Naive B cell (primary cell): ENCODE results near the gene EI24. TPM values are rescaled to one million over a fixed set of nuclear protein-coding genes. Genes with fewer than 3 reads are reported as not detected.
A peak's percentile ranks its signal among the peaks of the same experiment; 100 is the strongest.
"Not testable (repeated sequence)": the region's sequence is repeated elsewhere in the genome, so short reads cannot be mapped to it uniquely, and the experiment has no call there.

ENCODE experiments used
- ATAC-seq, 2 donors: fragments of 150-1000 bp; cut with Tn5 transposase; 2 replicates each; pipeline ENCODE4 v1.10.0; 2021; ENCODE audit warnings: low read depth in 2 of 2, mild to moderate bottlenecking in 2 of 2, moderate library complexity in 2 of 2
- DNase-seq: peaks from one replicate; pipeline ENCODE4 v3.0.0; 2022
- H3K27ac Mint-ChIP-seq, 6 donors: one replicate each; pipeline ENCODE4 v1.8.0; 2020 to 2022; ENCODE audit warnings: mild to moderate bottlenecking in 6 of 6, mixed read lengths in 6 of 6, moderate library complexity in 5 of 6, inconsistent platforms in 2 of 6
- H3K27me3 Mint-ChIP-seq, 3 donors: one replicate each; pipeline ENCODE4 v1.8.0; 2021 to 2022; ENCODE audit warnings: mixed read lengths in 3 of 3, mild to moderate bottlenecking in 1 of 3
- H3K36me3 Mint-ChIP-seq, 2 donors: one replicate each; pipeline ENCODE4 v1.8.0; 2020 to 2022; ENCODE audit warnings: mixed read lengths in 2 of 2, inconsistent platforms in 1 of 2, mild to moderate bottlenecking in 1 of 2
- H3K4me1 Mint-ChIP-seq, 3 donors: one replicate each; pipeline ENCODE4 v1.8.0; 2020 to 2022; ENCODE audit warnings: mixed read lengths in 3 of 3, inconsistent platforms in 1 of 3, mild to moderate bottlenecking in 1 of 3, moderate library complexity in 1 of 3
- H3K4me3 Mint-ChIP-seq, 8 donors: one replicate each; pipeline ENCODE4 v1.8.0; 2020 to 2022; ENCODE audit warnings: mild to moderate bottlenecking in 8 of 8, mixed read lengths in 8 of 8, moderate library complexity in 8 of 8, inconsistent platforms in 2 of 8
- H3K9me3 Mint-ChIP-seq, 7 donors: one replicate each; pipeline ENCODE4 v1.8.0; 2020 to 2022; ENCODE audit warnings: mixed read lengths in 7 of 7, mild to moderate bottlenecking in 5 of 7, inconsistent platforms in 2 of 7, moderate library complexity in 1 of 7
- polyA plus RNA-seq, 6 donors: library from polyadenylated mRNA; unstranded; fragments of 300-500 nt; fragmentation: Illumina TruSeq; gene quantifications; one replicate each; pipeline ENCODE4 v1.2.3, GENCODE V29; 2021; ENCODE audit warnings: low read depth in 6 of 6

The EI24 gene
- polyA plus RNA-seq, 6 donors from 2014 or later: 36.4 to 83.5 (median 51.2) TPM

GRCh38 chr11:125561924-125562323 lies 7.4 kb upstream of the EI24 start:
- DNase-seq (no peak), ATAC-seq (no peak)
- Mint-ChIP-seq H3K27ac (no peak overlapping the region), H3K4me3 (no peak overlapping the region), H3K36me3 (peaks cover 0 to 4% of the 10 kb centered on the region in 2 donors), H3K27me3 (no peaks in the 10 kb centered on the region), H3K9me3 (peaks cover 0 to 4% (median 0%) of the 10 kb centered on the region in 7 donors), H3K4me1 (no peaks in the 10 kb centered on the region)

- DNase-seq: no peak
- no peak overlapping the region for H3K4me3 Mint-ChIP-seq
- H3K4me1 Mint-ChIP-seq: no peaks in the 10 kb centered on the region
- H3K27me3 Mint-ChIP-seq: no peaks in the 10 kb centered on the region
- ATAC-seq: no peak
- peaks cover 0 to 4% of the 10 kb centered on the region in 2 donors for H3K36me3 Mint-ChIP-seq
- peaks cover 0 to 4% (median 0%) of the 10 kb centered on the region in 7 donors for H3K9me3 Mint-ChIP-seq
- H3K27ac Mint-ChIP-seq: no peak overlapping the region
These were observed 6.8 kb upstream of the EI24 start for GRCh38 chr11:125562430-125562829.

- Mint-ChIP-seq H3K9me3 (peaks cover 0 to 4% (median 0%) of the 10 kb centered on the region in 7 donors), H3K4me3 (no peak overlapping the region), H3K27ac (no peak overlapping the region), H3K27me3 (no peaks in the 10 kb centered on the region), H3K4me1 (peaks cover 0 to 4% (median 3%) of the 10 kb centered on the region in 3 donors), H3K36me3 (peaks cover 0 to 4% of the 10 kb centered on the region in 2 donors)
- no peak for ATAC-seq
- DNase-seq: no peak
These were observed 4.9 kb upstream of the EI24 start for GRCh38 chr11:125564357-125564756.

DNA sequence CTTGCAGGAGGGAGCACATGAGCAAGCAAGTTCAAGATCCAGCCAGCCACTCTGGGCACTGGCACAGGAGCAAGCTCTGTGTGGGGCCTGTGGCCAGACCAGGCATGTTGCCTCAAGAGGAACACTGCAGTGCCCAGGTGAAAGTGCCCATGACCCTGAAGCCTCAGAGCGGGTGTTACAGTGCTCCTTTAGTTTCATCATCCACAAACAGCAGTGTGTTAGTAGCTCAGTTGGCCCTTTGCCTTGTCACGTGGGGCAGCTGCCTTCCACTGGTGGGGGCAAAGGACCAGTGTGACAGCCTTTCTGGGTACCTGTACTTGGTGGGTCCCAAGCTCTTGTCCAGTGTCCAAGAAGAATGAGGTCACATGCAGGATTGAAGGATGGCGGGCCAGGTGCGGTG lies 3.0 kb upstream of the EI24 start:
- no peak for ATAC-seq
- no peak for DNase-seq
- no peaks in the 10 kb centered on the region for H3K36me3 Mint-ChIP-seq
- no peaks in the 10 kb centered on the region for H3K9me3 Mint-ChIP-seq
- peak overlapping the region in 2 of 8 donors; percentile 2 to 41 for H3K4me3 Mint-ChIP-seq
- H3K4me1 Mint-ChIP-seq: peaks cover 15 to 18% (median 16%) of the 10 kb centered on the region in 3 donors
- H3K27ac Mint-ChIP-seq: peak overlapping the region in 1 of 6 donors; percentile 49
- H3K27me3 Mint-ChIP-seq: no peaks in the 10 kb centered on the region

- H3K36me3 Mint-ChIP-seq: peaks cover 0 to 3% of the 10 kb centered on the region in 2 donors
- peaks cover 15 to 25% (median 17%) of the 10 kb centered on the region in 3 donors for H3K4me1 Mint-ChIP-seq
- peak; percentile 8 for DNase-seq
- no peak for ATAC-seq
- no peaks in the 10 kb centered on the region for H3K9me3 Mint-ChIP-seq
- H3K27ac Mint-ChIP-seq: peak overlapping the region; percentile 74 to 97 (median 84)
- peak overlapping the region; percentile 85 to 96 (median 92) for H3K4me3 Mint-ChIP-seq
- no peaks in the 10 kb centered on the region for H3K27me3 Mint-ChIP-seq
These were observed 791 bp downstream of the EI24 start for GRCh38 chr11:125569915-125570621.

- H3K4me1 Mint-ChIP-seq: peaks cover 15 to 25% (median 19%) of the 10 kb centered on the region in 3 donors
- ATAC-seq: no peak
- H3K27ac Mint-ChIP-seq: peak overlapping the region in 3 of 6 donors; percentile 55 to 89 (median 80)
- peak overlapping the region in 4 of 8 donors; percentile 63 to 96 (median 80) for H3K4me3 Mint-ChIP-seq
- H3K36me3 Mint-ChIP-seq: peaks cover 1 to 8% of the 10 kb centered on the region in 2 donors
- no peak for DNase-seq
- H3K27me3 Mint-ChIP-seq: no peaks in the 10 kb centered on the region
- no peaks in the 10 kb centered on the region for H3K9me3 Mint-ChIP-seq
These were observed 1.7 kb downstream of the EI24 start for GRCh38 chr11:125570952-125571351.

GRCh38 chr11:125572916-125573315 lies 3.6 kb downstream of the EI24 start:
- no peak for ATAC-seq
- no peak for DNase-seq
- H3K27me3 Mint-ChIP-seq: no peaks in the 10 kb centered on the region
- peak overlapping the region in 1 of 6 donors; percentile 51 for H3K27ac Mint-ChIP-seq
- H3K9me3 Mint-ChIP-seq: no peaks in the 10 kb centered on the region
- peaks cover 8 to 14% of the 10 kb centered on the region in 2 donors for H3K36me3 Mint-ChIP-seq
- peaks cover 15 to 25% (median 19%) of the 10 kb centered on the region in 3 donors for H3K4me1 Mint-ChIP-seq
- no peak overlapping the region for H3K4me3 Mint-ChIP-seq

GRCh38 chr11:125577181-125577580 lies 7.9 kb downstream of the EI24 start:
- Mint-ChIP-seq H3K27ac (peak overlapping the region in 2 of 6 donors; percentile 44 to 70), H3K36me3 (peaks cover 8 to 29% of the 10 kb centered on the region in 2 donors)

DNA sequence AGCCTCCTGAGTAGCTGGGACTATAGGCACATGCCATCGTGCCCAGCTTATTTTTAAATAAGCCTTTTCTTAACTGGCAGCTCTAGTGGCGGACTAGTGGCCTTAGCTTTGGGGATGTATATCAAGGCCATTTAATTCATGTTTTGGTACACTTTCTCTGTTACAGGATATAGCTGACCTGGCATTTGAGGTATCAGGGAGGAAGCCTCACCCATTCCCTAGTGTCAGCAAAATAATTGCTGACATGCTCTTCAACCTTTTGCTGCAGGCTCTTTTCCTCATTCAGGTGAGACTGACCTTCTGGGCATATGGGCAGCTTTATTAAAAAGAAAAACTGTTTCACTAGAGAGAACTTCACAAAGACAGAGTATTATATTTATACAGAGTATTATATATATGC lies 9.5 kb downstream of the EI24 start:
- H3K4me3 Mint-ChIP-seq: no peak overlapping the region
- H3K4me1 Mint-ChIP-seq: peaks cover 0 to 4% (median 0%) of the 10 kb centered on the region in 3 donors
- H3K36me3 Mint-ChIP-seq: peaks cover 16 to 40% of the 10 kb centered on the region in 2 donors
- H3K27me3 Mint-ChIP-seq: no peaks in the 10 kb centered on the region
- ATAC-seq (no peak), DNase-seq (no peak)
- no peaks in the 10 kb centered on the region for H3K9me3 Mint-ChIP-seq
- H3K27ac Mint-ChIP-seq: no peak overlapping the region

More at GRCh38 chr11:125577181-125577580, 7.9 kb downstream of the EI24 start:
- H3K9me3 Mint-ChIP-seq, DNase-seq, H3K4me3 Mint-ChIP-seq, ATAC-seq, H3K4me1 Mint-ChIP-seq, H3K27me3 Mint-ChIP-seq: not testable (repeated sequence)

DNA sequence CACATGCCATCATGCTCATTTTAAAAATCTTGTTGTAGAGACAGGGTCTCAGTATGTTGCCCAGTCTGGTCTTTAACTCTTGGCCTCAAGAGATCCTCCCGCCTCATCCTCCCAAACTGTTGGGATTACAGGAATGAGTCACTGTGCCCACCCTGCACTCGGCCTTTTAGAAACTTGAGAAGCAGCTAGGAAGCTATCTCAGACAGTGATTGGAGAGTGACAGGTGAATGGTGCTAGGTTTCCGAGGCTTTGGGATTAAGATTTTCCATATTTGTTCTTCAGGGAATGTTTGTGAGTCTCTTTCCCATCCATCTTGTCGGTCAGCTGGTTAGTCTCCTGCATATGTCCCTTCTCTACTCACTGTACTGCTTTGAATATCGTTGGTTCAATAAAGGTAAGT lies 10.5 kb downstream of the EI24 start:
- no peak overlapping the region for H3K27ac Mint-ChIP-seq
- no peak for ATAC-seq
- H3K4me1 Mint-ChIP-seq: peaks cover 0 to 4% (median 0%) of the 10 kb centered on the region in 3 donors
- H3K9me3 Mint-ChIP-seq: no peaks in the 10 kb centered on the region
- no peak for DNase-seq
- no peaks in the 10 kb centered on the region for H3K27me3 Mint-ChIP-seq
- H3K4me3 Mint-ChIP-seq: no peak overlapping the region
- peaks cover 20 to 49% of the 10 kb centered on the region in 2 donors for H3K36me3 Mint-ChIP-seq

GRCh38 chr11:125583496-125583895 lies 14.2 kb downstream of the EI24 start:
- Mint-ChIP-seq H3K27me3 (no peaks in the 10 kb centered on the region), H3K9me3 (no peaks in the 10 kb centered on the region), H3K27ac (peak overlapping the region in 1 of 6 donors; percentile 74), H3K4me1 (peaks cover 0 to 4% (median 0%) of the 10 kb centered on the region in 3 donors), H3K4me3 (no peak overlapping the region), H3K36me3 (peaks cover 13 to 31% of the 10 kb centered on the region in 2 donors)
- DNase-seq (no peak), ATAC-seq (no peak)

GRCh38 chr11:125585487-125585886 lies 16.2 kb downstream of the EI24 start:
- no peak overlapping the region for H3K4me3 Mint-ChIP-seq
- ATAC-seq (no peak), DNase-seq (no peak)
- peak overlapping the region in 1 of 6 donors; percentile 23 for H3K27ac Mint-ChIP-seq
- H3K9me3 Mint-ChIP-seq: no peaks in the 10 kb centered on the region
- peaks cover 0 to 4% (median 0%) of the 10 kb centered on the region in 3 donors for H3K4me1 Mint-ChIP-seq
- H3K27me3 Mint-ChIP-seq: no peaks in the 10 kb centered on the region
- peaks cover 13 to 24% of the 10 kb centered on the region in 2 donors for H3K36me3 Mint-ChIP-seq

- Mint-ChIP-seq H3K4me1 (peaks cover 5 to 7% (median 6%) of the 10 kb centered on the region in 3 donors), H3K4me3 (no peak overlapping the region), H3K36me3 (peaks cover 13 to 20% of the 10 kb centered on the region in 2 donors), H3K27me3 (no peaks in the 10 kb centered on the region), H3K9me3 (no peaks in the 10 kb centered on the region), H3K27ac (no peak overlapping the region)
- ATAC-seq (no peak), DNase-seq (no peak)
These were observed 17.3 kb downstream of the EI24 start for GRCh38 chr11:125586623-125587022.

DNA sequence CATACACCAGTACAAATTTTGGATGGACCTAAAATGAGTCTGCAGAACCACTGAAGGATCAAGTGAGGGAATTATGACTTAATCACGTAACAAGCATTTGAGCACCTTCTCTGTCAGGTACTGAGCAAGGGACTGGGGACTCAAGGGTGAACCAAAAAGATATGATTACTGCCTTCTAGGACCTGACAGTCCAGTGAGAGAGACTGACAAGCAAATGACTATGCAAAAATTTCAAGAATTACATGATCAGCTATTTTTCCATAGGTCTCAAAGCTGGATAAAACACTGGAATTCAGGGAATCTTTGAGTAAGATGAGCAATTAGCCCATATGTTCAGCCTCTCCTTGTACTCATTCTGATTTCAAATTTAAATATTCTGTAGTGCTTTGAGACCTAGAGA lies 18.2 kb downstream of the EI24 start:
- no peaks in the 10 kb centered on the region for H3K9me3 Mint-ChIP-seq
- no peak for ATAC-seq
- no peak overlapping the region for H3K4me3 Mint-ChIP-seq
- no peak overlapping the region for H3K27ac Mint-ChIP-seq
- no peaks in the 10 kb centered on the region for H3K27me3 Mint-ChIP-seq
- H3K36me3 Mint-ChIP-seq: peaks cover 13 to 19% of the 10 kb centered on the region in 2 donors
- no peak for DNase-seq
- H3K4me1 Mint-ChIP-seq: peaks cover 11 to 13% (median 13%) of the 10 kb centered on the region in 3 donors
